GM12865 (cell line): ENCODE measurements around the gene ZFHX3.

Experiments
- DNase-seq: peaks from one replicate; pipeline ENCODE4 v3.0.0; 2010; ENCODE audit warnings: low read depth
- H3K4me3 ChIP-seq: 2 replicates; pipeline ENCODE4 v1.5.1; 2011; ENCODE audit warnings: mild to moderate bottlenecking, low read depth, low read length, control low read depth
- TF ChIP-seq, protein P1 (sequence below): IDR thresholded peaks from 2 replicates; pipeline ENCODE4 v1.5.1; 2011; ENCODE audit warnings: low read length, control low read depth, low read depth, inconsistent platforms; ENCODE audit not compliant: insufficient read depth; ENCODE audit errors: missing control alignments

Gene ZFHX3

GRCh38 chr16:73064212-73064993 is 16.5 kb upstream of the ZFHX3 start:
- TF ChIP-seq, protein P1, sequence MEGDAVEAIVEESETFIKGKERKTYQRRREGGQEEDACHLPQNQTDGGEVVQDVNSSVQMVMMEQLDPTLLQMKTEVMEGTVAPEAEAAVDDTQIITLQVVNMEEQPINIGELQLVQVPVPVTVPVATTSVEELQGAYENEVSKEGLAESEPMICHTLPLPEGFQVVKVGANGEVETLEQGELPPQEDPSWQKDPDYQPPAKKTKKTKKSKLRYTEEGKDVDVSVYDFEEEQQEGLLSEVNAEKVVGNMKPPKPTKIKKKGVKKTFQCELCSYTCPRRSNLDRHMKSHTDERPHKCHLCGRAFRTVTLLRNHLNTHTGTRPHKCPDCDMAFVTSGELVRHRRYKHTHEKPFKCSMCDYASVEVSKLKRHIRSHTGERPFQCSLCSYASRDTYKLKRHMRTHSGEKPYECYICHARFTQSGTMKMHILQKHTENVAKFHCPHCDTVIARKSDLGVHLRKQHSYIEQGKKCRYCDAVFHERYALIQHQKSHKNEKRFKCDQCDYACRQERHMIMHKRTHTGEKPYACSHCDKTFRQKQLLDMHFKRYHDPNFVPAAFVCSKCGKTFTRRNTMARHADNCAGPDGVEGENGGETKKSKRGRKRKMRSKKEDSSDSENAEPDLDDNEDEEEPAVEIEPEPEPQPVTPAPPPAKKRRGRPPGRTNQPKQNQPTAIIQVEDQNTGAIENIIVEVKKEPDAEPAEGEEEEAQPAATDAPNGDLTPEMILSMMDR, result no peak
- DNase-seq, result no peak
- no peak overlapping the region for H3K4me3 ChIP-seq

DNA sequence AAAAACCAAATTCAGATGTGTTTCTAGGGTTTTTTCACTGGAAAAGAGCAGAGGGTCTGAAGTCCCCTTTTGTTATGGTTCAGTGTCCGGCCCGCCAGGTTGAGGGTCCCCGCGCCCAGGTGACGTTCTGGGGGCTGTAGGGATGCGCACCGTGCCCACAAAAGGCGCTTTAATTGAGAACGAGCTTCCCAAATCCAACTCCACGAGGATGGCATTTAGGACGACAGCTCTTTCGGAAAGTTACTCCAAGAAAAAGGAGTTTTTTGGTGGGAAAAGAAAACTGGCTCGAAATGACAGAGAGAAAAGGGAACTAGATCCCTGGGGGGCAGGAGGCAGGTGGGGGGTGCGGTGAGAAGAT is 15.9 kb upstream of the ZFHX3 start:
- DNase-seq, result no peak
- TF ChIP-seq, protein P1, result no peak
- H3K4me3 ChIP-seq, result no peak overlapping the region

GRCh38 chr16:73062743-73063733 is 15.1 kb upstream of the ZFHX3 start:
- TF ChIP-seq, protein P1, result no peak
- DNase-seq, result no peak
- no peak overlapping the region for H3K4me3 ChIP-seq

DNA sequence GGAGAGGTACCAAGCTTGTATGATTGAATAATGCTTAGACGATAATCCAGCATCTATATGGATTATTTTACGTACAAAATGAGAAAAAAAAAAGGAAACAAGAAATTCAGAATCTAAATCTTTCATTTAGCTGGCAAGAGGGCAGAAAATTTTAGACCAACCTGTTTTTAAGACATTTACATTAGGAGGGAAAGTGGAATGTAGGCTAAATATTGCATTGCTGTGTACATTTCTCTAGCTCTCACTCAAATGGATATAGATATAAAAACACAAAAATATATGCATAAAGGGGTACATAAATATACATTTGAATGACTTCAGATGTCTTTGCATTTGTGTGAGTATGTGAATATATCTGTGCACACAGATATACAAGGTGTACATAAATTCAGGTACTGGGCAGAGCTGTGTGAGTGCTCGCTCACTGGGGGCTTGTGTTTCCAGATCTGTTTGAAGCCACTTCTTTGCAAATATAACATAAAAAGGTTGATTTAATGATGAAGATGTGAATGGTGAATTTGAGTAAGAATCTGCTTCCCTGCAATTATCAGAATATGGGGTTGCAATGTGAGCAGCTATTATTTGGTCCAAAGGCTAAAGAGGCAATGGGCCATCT is 14.2 kb upstream of the ZFHX3 start:
- H3K4me3 ChIP-seq, result no peak overlapping the region
- no peak for DNase-seq
- TF ChIP-seq, protein P1, result no peak

DNA sequence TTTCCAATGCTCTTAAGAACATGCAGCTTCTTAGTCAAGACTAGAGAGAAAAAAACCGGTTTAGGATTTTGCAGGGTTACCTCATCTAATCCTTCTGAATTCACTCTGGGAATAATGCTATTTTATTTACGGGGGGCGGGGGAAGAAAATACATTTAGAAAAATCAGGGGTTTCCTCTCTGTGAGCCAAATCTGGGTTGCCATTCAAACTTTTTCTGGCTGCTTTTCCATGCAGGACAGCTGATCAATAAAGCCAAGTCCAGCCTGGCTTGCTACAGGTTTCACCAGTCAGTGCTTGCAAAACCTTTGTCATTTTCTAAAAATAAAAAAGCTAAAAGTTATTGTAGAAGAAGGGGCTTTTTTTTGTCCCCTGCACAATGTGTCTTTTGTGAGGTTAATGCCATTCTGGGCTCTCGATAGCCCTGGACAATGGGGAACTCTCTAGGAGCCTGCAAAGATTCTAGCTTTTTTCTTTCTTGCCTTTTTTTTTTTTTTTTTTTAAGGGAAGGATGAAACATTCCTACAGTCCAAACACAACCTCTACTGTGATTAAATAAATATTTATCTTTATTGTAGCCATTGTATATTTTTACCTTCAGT is 13.1 kb upstream of the ZFHX3 start:
- no peak for DNase-seq
- TF ChIP-seq, protein P1, result no peak
- no peak overlapping the region for H3K4me3 ChIP-seq

DNA sequence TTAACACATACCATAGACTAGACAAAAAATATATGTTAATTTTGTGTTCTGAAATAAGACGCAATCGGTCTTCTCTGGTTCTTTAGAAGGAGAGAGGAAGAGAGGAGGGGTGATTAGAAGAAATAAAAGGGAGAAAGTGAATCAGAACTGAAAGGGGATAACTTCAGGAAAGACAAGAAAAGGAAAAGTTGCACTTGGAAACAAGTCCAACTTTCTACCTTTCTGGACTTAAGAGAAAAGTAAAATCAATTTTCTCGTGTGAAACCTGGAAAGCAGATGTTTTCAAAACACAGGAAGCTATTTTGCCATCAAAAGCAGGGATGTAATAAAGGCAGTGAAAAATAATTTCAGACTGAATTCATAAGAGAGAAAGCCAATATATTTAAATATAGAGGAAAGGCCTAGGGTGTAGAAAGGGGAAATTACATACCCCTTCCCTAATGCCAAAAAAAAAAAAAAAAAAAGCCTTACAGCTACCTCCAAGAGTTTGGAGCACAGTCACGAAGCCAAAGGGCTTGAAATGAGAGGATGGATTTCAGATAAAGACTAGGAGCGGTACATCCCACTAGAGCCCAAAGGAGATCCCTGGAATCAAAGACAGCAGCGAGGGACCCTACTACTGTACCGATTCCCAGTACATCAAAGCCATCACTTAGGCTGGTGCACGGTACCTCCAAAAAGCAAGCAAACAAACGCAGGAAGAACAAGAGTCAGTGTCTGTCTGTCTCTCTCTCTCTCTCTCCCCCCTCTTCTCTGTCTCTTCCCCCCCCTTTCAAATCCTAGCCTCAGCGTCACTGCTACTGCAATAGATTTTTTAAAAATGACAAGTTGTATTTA is 12.1 kb upstream of the ZFHX3 start:
- DNase-seq, result no peak
- TF ChIP-seq, protein P1, result no peak
- H3K4me3 ChIP-seq, result no peak overlapping the region
